ENCODE results near the gene EVA1C.

Gene EVA1C

DNA sequence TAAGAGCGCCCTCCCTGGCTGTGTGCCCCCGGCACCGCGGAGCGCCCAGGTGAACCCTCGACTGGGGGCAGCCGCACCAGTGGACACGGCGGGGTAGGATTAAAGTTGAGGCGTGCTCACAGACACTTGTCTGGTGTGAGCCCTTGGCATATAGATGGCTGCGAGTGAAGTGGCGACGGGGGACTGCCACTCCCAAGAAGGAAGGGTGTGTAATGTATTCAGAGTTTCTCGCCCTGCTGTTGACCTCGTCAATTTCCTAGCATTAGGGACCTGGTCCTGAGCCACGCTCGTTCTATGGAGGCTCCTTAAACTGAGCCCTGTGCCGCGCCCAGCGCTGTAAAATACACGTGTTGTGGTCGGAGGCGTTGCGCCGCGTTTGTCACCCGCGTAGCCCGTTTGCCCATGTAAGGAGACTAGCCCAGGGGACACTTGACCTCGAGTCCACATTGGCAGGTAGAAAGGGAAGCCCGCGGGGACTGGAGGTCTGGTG, 554 bp downstream of the EVA1C start:
- Histone ChIP-seq H3K27ac (ENCODE audit: low read depth, low read length) (no peak overlapping the region), H3K4me1 (ENCODE audit: control insufficient read depth, insufficient read depth, low read length) (peaks cover 31% of the 10 kb centered on the region), H3K9me3 (ENCODE audit: control insufficient read depth, insufficient read depth, low read depth, low read length) (no peaks in the 10 kb centered on the region), H3K36me3 (ENCODE audit: control insufficient read depth, insufficient read depth, low read length) (no peaks in the 10 kb centered on the region), H3K27me3 (ENCODE audit: control insufficient read depth, insufficient read depth, low read length) (peaks cover 75% of the 10 kb centered on the region), H3K9ac (ENCODE audit: low read length) (no peak overlapping the region), H3K4me3 (ENCODE audit: low read depth, low read length) (peak overlapping the region; percentile 70)

DNA sequence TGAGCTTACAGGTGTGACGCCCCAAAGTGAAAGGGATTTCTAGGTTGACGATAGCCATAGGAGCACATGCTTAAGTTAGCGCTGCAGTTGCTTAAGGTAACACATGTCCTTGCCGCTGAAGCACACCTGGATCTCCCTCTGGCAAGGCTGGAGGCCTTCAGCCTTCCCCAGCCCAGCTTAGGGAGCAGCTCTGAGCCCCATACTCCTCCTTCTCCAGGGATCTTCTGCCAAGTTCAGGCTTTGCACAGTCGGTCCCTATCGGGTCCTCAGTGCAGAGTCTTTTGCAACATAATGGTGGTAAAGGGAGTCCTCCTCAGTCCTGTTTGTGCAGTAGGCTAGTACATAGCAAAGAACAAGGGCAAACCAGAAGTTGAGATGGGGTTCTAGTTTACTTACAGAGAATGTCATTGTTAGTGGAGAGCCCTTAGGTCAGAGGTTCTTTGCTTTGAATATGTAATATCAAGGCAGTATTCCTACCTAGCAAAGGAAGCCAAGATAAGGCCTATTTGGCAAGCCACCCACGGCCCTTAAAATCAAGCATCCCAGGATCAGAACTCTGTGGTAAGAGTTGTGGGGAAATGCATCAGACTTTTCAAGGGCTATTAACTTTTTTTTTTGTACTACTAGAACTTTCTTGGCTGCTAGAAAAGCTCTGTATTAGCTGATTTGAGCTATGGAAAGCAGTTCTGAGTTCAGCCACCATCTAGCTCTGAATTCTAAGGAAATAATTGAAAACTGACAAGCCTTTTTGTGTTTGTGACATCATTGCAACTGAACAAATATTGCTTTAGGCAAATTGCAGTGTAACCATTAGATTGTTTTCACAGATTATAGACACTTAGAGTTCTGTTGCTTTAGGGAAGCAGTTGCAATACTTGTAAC, 1.4 kb downstream of the EVA1C start:
- no peak overlapping the region for H3K9ac ChIP-seq (ENCODE audit: low read length)
- H3K36me3 ChIP-seq (ENCODE audit: control insufficient read depth, insufficient read depth, low read length): no peaks in the 10 kb centered on the region
- H3K4me1 ChIP-seq (ENCODE audit: control insufficient read depth, insufficient read depth, low read length): peaks cover 31% of the 10 kb centered on the region
- H3K27me3 ChIP-seq (ENCODE audit: control insufficient read depth, insufficient read depth, low read length): peaks cover 69% of the 10 kb centered on the region
- H3K4me3 ChIP-seq (ENCODE audit: low read depth, low read length): peak overlapping the region; percentile 0; the same call in 1 of the 2 replicates
- H3K27ac ChIP-seq (ENCODE audit: low read depth, low read length): no peak overlapping the region
- H3K9me3 ChIP-seq (ENCODE audit: control insufficient read depth, insufficient read depth, low read depth, low read length): no peaks in the 10 kb centered on the region

DNA sequence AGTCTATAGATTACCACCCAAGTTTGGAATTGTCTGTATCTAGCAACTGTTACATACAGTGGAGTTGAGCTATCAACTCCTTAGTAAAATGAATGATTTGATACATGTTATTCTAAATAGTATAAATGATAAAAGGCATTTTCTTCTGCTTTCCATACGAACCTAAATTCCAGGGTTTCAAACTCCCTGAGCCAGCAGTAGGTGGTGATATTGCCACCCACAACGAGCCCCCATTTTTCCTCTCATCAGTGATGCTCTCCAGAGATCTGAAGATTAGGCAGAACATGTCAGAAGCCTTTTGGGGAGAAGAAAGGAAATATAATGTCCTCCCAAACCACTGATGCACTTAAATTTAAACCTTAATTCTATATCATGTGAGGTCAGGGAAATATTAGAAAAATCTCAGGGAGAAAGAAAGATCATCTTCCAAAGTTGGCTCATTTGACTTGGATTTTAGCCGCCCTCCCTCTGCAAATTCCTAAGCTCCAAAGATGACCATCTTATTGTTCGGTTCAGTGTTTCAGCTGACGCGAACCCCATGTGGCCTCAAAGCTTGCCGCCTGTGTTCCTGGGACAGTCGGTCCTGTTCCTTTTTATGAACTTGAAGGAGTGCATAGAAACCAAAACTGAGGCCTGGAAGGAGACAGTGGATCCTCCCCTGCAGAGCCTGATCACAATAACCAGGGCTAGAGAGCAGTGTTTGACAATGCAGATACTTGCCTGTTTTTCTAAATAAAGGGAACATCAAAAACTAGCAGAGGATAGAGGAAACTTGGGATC, 2.3 kb downstream of the EVA1C start:
- no peaks in the 10 kb centered on the region for H3K36me3 ChIP-seq (ENCODE audit: control insufficient read depth, insufficient read depth, low read length)
- H3K4me1 ChIP-seq (ENCODE audit: control insufficient read depth, insufficient read depth, low read length): peaks cover 31% of the 10 kb centered on the region
- H3K9ac ChIP-seq (ENCODE audit: low read length): no peak overlapping the region
- peaks cover 61% of the 10 kb centered on the region for H3K27me3 ChIP-seq (ENCODE audit: control insufficient read depth, insufficient read depth, low read length)
- no peaks in the 10 kb centered on the region for H3K9me3 ChIP-seq (ENCODE audit: control insufficient read depth, insufficient read depth, low read depth, low read length)
- no peak overlapping the region for H3K4me3 ChIP-seq (ENCODE audit: low read depth, low read length)
- no peak overlapping the region for H3K27ac ChIP-seq (ENCODE audit: low read depth, low read length)

DNA sequence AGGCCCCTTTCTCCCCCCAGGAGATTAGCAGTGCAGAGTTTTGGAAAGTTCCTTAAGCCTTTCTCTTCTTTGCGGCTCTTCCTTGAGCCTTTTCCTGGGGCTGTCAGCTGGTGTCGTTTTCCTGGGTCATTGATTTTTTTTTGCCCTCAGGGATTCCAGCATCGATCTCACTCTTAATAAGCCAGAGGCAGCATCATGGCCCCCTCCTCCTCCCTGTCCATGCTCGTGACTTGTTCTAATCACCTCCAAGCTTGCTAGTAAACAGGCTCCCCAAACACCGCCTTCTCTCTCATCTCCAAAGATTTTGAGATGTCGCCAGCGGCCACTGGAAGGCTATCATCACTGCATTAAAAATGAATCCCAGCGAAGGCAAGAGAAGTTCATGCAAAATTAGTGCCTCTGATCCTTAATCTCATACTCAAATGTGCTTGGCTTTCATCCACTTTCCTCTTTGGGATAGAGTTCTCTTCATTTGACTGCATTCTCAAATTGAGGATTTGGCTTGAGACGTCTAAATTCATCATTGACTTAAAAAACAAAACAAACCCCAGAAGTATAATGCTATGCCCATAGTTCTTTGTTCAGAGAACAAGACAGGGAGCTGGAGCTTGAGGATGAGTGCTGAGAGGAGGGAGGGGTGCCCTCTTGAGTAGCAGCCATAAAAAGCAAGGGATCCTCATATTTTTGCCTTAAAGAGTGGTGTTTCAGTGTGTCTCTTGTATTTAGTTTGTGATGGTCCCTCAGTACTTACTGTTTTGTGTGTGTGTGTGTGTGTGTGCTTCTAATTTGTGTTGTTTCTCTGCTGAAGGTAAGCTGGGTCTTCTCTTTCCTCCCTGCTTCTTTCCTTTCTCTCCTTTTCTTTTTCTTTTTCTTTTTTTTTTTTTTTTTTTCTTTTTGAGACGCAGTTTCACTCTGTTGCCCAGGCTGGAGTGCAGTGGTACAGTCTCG, 3.2 kb downstream of the EVA1C start:
- Histone ChIP-seq H3K27me3 (ENCODE audit: control insufficient read depth, insufficient read depth, low read length) (peaks cover 51% of the 10 kb centered on the region), H3K9ac (ENCODE audit: low read length) (no peak overlapping the region), H3K36me3 (ENCODE audit: control insufficient read depth, insufficient read depth, low read length) (no peaks in the 10 kb centered on the region)

DNA sequence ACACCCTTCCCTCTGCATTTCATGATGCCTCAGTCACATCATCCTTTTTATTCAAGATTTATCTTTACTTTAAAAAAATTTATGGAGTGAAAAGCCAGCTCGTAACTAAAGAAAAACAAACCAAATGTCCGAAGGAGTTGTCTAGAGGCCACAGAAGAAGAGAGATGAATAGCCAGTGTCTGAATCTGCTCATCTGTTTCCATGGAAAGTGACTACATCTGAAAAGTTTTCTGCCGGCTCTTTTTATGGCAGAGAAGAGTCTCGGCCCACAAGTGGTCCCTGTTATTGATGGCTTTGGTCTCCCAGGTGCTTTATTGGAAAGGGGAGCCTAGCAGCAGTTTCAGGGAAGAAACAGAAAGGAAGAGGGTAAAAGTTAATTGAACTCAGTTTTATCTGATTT, 5.6 kb downstream of the EVA1C start:
- Histone ChIP-seq H3K9me3 (ENCODE audit: control insufficient read depth, insufficient read depth, low read depth, low read length) (no peaks in the 10 kb centered on the region), H3K27me3 (ENCODE audit: control insufficient read depth, insufficient read depth, low read length) (peaks cover 27% of the 10 kb centered on the region), H3K9ac (ENCODE audit: low read length) (no peak overlapping the region), H3K4me1 (ENCODE audit: control insufficient read depth, insufficient read depth, low read length) (peaks cover 22% of the 10 kb centered on the region), H3K36me3 (ENCODE audit: control insufficient read depth, insufficient read depth, low read length) (no peaks in the 10 kb centered on the region), H3K27ac (ENCODE audit: low read depth, low read length) (no peak overlapping the region), H3K4me3 (ENCODE audit: low read depth, low read length) (no peak overlapping the region)

More for the DNA sequence above, 3.2 kb downstream of the EVA1C start:
- no peak overlapping the region for H3K4me3 ChIP-seq (ENCODE audit: low read depth, low read length)
- peaks cover 31% of the 10 kb centered on the region for H3K4me1 ChIP-seq (ENCODE audit: control insufficient read depth, insufficient read depth, low read length)
- H3K9me3 ChIP-seq (ENCODE audit: control insufficient read depth, insufficient read depth, low read depth, low read length): no peaks in the 10 kb centered on the region
- no peak overlapping the region for H3K27ac ChIP-seq (ENCODE audit: low read depth, low read length)

DNA sequence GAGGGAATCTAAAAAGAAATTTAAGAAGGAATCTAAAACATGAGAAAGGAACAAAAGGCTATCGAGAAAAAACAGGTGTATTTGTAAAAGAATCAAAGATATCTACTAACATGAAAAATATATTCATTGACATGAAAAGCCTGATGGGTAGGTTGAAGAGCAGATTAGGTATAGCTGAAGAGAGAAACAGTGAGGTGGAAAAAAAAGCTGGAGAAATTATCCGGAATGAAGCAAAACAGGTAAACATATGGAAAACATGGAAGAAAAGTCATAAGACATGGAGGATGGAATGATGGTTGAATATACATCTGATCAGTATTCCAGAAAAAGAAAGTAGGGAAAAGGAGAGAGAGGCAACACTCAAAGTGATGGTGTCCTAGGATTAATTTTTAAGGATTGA, 9.6 kb downstream of the EVA1C start:
- Histone ChIP-seq H3K4me3 (ENCODE audit: low read depth, low read length) (no peak overlapping the region), H3K9ac (ENCODE audit: low read length) (no peak overlapping the region), H3K9me3 (ENCODE audit: control insufficient read depth, insufficient read depth, low read depth, low read length) (no peaks in the 10 kb centered on the region; the same call in 1 of the 2 replicates), H3K27me3 (ENCODE audit: control insufficient read depth, insufficient read depth, low read length) (no peaks in the 10 kb centered on the region), H3K36me3 (ENCODE audit: control insufficient read depth, insufficient read depth, low read length) (no peaks in the 10 kb centered on the region), H3K4me1 (ENCODE audit: control insufficient read depth, insufficient read depth, low read length) (no peaks in the 10 kb centered on the region), H3K27ac (ENCODE audit: low read depth, low read length) (no peak overlapping the region)

DNA sequence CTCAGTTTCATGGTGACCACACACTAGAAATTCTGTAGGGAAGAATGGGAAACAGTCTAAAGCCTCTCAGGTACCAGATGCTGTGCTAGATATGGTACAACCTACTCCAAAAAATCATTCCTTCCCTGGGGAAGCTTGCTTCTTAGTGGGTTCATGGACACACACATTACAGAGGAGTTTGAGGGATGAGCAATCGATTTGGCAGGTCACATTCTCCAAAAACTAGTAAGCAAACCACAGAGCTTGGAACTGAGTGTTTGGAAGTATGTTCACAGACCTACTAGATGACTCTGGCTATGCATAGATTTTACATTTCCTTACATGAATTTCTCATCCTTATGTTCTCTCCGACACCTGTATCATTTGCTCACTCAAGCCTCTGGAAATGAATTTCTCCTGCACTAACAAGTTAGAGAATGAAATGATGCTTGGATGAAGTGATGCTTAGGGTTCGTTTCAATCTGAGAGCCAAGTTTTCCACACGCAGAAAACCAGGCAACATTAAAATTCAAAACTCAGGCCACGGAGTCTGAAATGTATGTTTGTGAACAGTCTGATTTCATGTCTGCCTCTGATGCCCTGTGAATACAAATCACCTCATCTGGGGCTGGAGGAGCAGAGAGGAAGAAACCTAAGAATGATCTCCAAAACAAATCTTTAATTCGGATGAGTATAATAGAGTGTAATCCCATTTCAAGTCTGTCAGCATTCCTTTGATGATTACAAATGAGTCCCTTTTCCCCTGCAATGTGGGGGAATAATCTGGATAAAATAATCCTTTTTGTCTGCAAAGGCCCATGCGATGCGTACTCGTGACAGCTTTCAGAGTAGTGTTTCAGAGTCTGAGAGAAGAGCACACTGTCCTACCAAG, 11.0 kb downstream of the EVA1C start:
- Histone ChIP-seq H3K36me3 (ENCODE audit: control insufficient read depth, insufficient read depth, low read length) (no peaks in the 10 kb centered on the region), H3K4me1 (ENCODE audit: control insufficient read depth, insufficient read depth, low read length) (peaks cover 7% of the 10 kb centered on the region), H3K4me3 (ENCODE audit: low read depth, low read length) (no peak overlapping the region), H3K27ac (ENCODE audit: low read depth, low read length) (no peak overlapping the region), H3K9me3 (ENCODE audit: control insufficient read depth, insufficient read depth, low read depth, low read length) (no peaks in the 10 kb centered on the region; the same call in 1 of the 2 replicates), H3K9ac (ENCODE audit: low read length) (no peak overlapping the region), H3K27me3 (ENCODE audit: control insufficient read depth, insufficient read depth, low read length) (no peaks in the 10 kb centered on the region)

DNA sequence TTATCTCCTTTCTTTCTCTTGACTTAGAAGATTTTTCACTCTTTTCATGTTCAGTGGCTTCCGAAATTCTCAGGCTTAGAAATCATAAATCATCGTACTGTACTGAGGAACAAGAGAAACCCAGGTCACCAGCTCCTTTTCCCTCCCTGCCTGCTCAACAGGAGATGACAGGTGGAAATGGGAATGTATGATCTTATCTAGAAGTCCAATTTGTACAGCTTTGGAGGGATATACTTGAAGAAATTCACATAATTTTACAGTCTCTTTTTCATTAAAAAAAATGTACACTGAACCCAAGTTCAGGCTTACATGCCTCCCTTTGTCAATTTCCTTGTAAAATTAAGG, 11.7 kb downstream of the EVA1C start:
- H3K9me3 ChIP-seq (ENCODE audit: control insufficient read depth, insufficient read depth, low read depth, low read length): no peaks in the 10 kb centered on the region; the same call in 1 of the 2 replicates
- H3K27ac ChIP-seq (ENCODE audit: low read depth, low read length): no peak overlapping the region
- peaks cover 10% of the 10 kb centered on the region for H3K4me1 ChIP-seq (ENCODE audit: control insufficient read depth, insufficient read depth, low read length)
- no peaks in the 10 kb centered on the region for H3K36me3 ChIP-seq (ENCODE audit: control insufficient read depth, insufficient read depth, low read length)
- no peak overlapping the region for H3K4me3 ChIP-seq (ENCODE audit: low read depth, low read length)
- H3K9ac ChIP-seq (ENCODE audit: low read length): no peak overlapping the region
- no peaks in the 10 kb centered on the region for H3K27me3 ChIP-seq (ENCODE audit: control insufficient read depth, insufficient read depth, low read length)

DNA sequence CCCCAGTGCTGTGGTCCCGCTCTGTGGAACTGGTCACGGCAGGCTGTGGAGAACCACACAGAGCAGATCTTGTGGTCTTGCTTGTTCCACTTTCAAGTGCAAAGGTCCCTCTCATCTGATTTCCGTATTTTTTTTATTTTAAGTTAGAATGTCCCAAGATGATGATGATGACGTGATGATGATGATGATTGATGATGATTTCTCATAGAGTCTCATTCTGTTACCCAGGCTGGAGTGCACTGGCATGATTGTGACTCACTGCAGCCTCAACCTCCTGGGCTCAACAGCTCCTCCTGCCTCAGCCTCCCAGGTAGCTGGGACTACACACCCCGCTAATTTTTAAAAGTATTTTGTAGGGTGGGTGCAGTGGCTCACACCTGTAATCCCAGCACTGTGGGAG, 12.2 kb downstream of the EVA1C start:
- H3K36me3 ChIP-seq (ENCODE audit: control insufficient read depth, insufficient read depth, low read length): no peaks in the 10 kb centered on the region
- H3K9ac ChIP-seq (ENCODE audit: low read length): no peak overlapping the region
- no peak overlapping the region for H3K4me3 ChIP-seq (ENCODE audit: low read depth, low read length)
- H3K27ac ChIP-seq (ENCODE audit: low read depth, low read length): no peak overlapping the region
- no peaks in the 10 kb centered on the region for H3K27me3 ChIP-seq (ENCODE audit: control insufficient read depth, insufficient read depth, low read length)
- H3K9me3 ChIP-seq (ENCODE audit: control insufficient read depth, insufficient read depth, low read depth, low read length): no peaks in the 10 kb centered on the region; the same call in 1 of the 2 replicates
- H3K4me1 ChIP-seq (ENCODE audit: control insufficient read depth, insufficient read depth, low read length): peaks cover 10% of the 10 kb centered on the region

DNA sequence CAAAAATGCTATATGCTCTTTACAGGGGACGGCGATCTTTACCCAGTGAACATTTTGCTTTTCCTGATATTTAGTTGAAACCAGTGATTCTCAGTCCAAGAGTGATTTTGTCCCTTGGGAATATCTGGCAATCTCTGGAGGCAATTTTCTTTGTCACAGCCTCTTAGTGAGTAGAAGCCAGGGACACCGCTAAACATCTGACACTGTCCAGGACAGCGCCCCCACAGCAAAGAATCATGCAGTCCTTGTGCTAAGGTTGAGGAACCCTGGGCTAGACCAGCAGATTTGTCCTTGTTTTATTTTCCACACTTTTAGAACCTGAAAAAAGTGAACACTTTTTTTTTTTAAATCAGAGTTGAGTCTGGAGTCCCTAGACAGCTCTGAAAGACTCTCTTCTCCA, 13.1 kb downstream of the EVA1C start:
- no peaks in the 10 kb centered on the region for H3K36me3 ChIP-seq (ENCODE audit: control insufficient read depth, insufficient read depth, low read length)
- peaks cover 10% of the 10 kb centered on the region for H3K4me1 ChIP-seq (ENCODE audit: control insufficient read depth, insufficient read depth, low read length)
- H3K9ac ChIP-seq (ENCODE audit: low read length): no peak overlapping the region
- no peaks in the 10 kb centered on the region for H3K27me3 ChIP-seq (ENCODE audit: control insufficient read depth, insufficient read depth, low read length)
- H3K9me3 ChIP-seq (ENCODE audit: control insufficient read depth, insufficient read depth, low read depth, low read length): no peaks in the 10 kb centered on the region; the same call in 1 of the 2 replicates
- no peak overlapping the region for H3K4me3 ChIP-seq (ENCODE audit: low read depth, low read length)
- H3K27ac ChIP-seq (ENCODE audit: low read depth, low read length): no peak overlapping the region

All from HUES6 (cell line).